Epidermal melanocyte (primary cell): ENCODE results near the gene UBE3D.
"Not testable (repeated sequence)": the region's sequence is repeated elsewhere in the genome, so short reads cannot be mapped to it uniquely, and the experiment has no call there.

Source experiments
- DNase-seq: peaks from one replicate; pipeline ENCODE4 v3.0.0; 2011; ENCODE audit warnings: low spot score; ENCODE audit not compliant: insufficient read length

The UBE3D gene

GRCh38 chr6:83055366-83055964 lies 10.2 kb downstream of the UBE3D start:
- peak; percentile 70 for DNase-seq

GRCh38 chr6:83053678-83054077 lies 12.0 kb downstream of the UBE3D start:
- DNase-seq = no peak

GRCh38 chr6:83051377-83052172 lies 14.1 kb downstream of the UBE3D start:
- DNase-seq = no peak

GRCh38 chr6:83047065-83047754 lies 18.4 kb downstream of the UBE3D start:
- DNase-seq = no peak

GRCh38 chr6:83044091-83044768 lies 21.4 kb downstream of the UBE3D start:
- DNase-seq = no peak

GRCh38 chr6:83042467-83043053 lies 23.1 kb downstream of the UBE3D start:
- DNase-seq = no peak

- DNase-seq = no peak
Measured at GRCh38 chr6:83038246-83038645, 27.4 kb downstream of the UBE3D start.

- no peak for DNase-seq
Measured at GRCh38 chr6:83031689-83032088, 34.0 kb downstream of the UBE3D start.

- no peak for DNase-seq
Measured at GRCh38 chr6:83019741-83020140, 45.9 kb downstream of the UBE3D start.

GRCh38 chr6:83011131-83011530 lies 54.5 kb downstream of the UBE3D start:
- DNase-seq = not testable (repeated sequence)

GRCh38 chr6:83008626-83009025 lies 57.0 kb downstream of the UBE3D start:
- DNase-seq = no peak

GRCh38 chr6:83006270-83006905 lies 59.3 kb downstream of the UBE3D start:
- DNase-seq = no peak

GRCh38 chr6:82996156-82996555 lies 69.5 kb downstream of the UBE3D start:
- no peak for DNase-seq

GRCh38 chr6:82995066-82995465 lies 70.6 kb downstream of the UBE3D start:
- no peak for DNase-seq

GRCh38 chr6:82989736-82990290 lies 75.8 kb downstream of the UBE3D start:
- DNase-seq = no peak

- DNase-seq = no peak
Measured at GRCh38 chr6:82988930-82989351, 76.7 kb downstream of the UBE3D start.

GRCh38 chr6:82987951-82988350 lies 77.7 kb downstream of the UBE3D start:
- DNase-seq = no peak

- no peak for DNase-seq
Measured at GRCh38 chr6:82987416-82987815, 78.2 kb downstream of the UBE3D start.

- DNase-seq = no peak
Measured at GRCh38 chr6:82984720-82985119, 80.9 kb downstream of the UBE3D start.

- no peak for DNase-seq
Measured at GRCh38 chr6:82980086-82980485, 85.6 kb downstream of the UBE3D start.

GRCh38 chr6:82979657-82980056 lies 86.0 kb downstream of the UBE3D start:
- no peak for DNase-seq
